GM21526 (cell line): ENCODE data around the gene C19orf47.
A peak's percentile ranks its signal among the peaks of the same experiment; 100 is the strongest.

Experiments
- ATAC-seq: cut with Tn5 transposase; IDR thresholded peaks from one replicate; pipeline ENCODE4 v1.9.1; 2021; ENCODE audit warnings: moderate library complexity; ENCODE audit not compliant: unreplicated experiment, low FRiP score

Gene C19orf47

GRCh38 chr19:40321076-40321475, 27.1 kb downstream of the C19orf47 start:
- no peak for ATAC-seq

- ATAC-seq = no peak
Measured at GRCh38 chr19:40320558-40320935, 27.6 kb downstream of the C19orf47 start.

- ATAC-seq = no peak
Measured at GRCh38 chr19:40317338-40317737, 30.9 kb downstream of the C19orf47 start.

GRCh38 chr19:40315812-40316470, 32.3 kb downstream of the C19orf47 start:
- no peak for ATAC-seq

- no peak for ATAC-seq
Measured at GRCh38 chr19:40314656-40315055, 33.5 kb downstream of the C19orf47 start.

- no peak for ATAC-seq
Measured at GRCh38 chr19:40313229-40313983, 34.8 kb downstream of the C19orf47 start.

- ATAC-seq = no peak
Measured at GRCh38 chr19:40312533-40312932, 35.7 kb downstream of the C19orf47 start.

GRCh38 chr19:40309666-40310065, 38.5 kb downstream of the C19orf47 start:
- ATAC-seq = no peak

- ATAC-seq = no peak
Measured at GRCh38 chr19:40305403-40305802, 42.8 kb downstream of the C19orf47 start.

- no peak for ATAC-seq
Measured at GRCh38 chr19:40304306-40304705, 43.9 kb downstream of the C19orf47 start.

GRCh38 chr19:40303765-40304164, 44.4 kb downstream of the C19orf47 start:
- no peak for ATAC-seq

- ATAC-seq = no peak
Measured at GRCh38 chr19:40302224-40303011, 45.8 kb downstream of the C19orf47 start.

- ATAC-seq = no peak
Measured at GRCh38 chr19:40300668-40301067, 47.5 kb downstream of the C19orf47 start.

GRCh38 chr19:40298026-40298425, 50.2 kb downstream of the C19orf47 start:
- ATAC-seq = no peak

GRCh38 chr19:40294560-40294959, 53.6 kb downstream of the C19orf47 start:
- ATAC-seq = no peak

- no peak for ATAC-seq
Measured at GRCh38 chr19:40286971-40287421, 61.2 kb downstream of the C19orf47 start.

GRCh38 chr19:40286235-40286970, 61.8 kb downstream of the C19orf47 start:
- no peak for ATAC-seq

GRCh38 chr19:40285353-40286234, 62.6 kb downstream of the C19orf47 start:
- peak; percentile 73 for ATAC-seq

- ATAC-seq = peak; percentile 33
Measured at GRCh38 chr19:40284501-40285352, 63.5 kb downstream of the C19orf47 start, which contains the start of gene AKT2. Gene AKT2 (minus strand): TSS chr19:40285345. CDS start chr19:40265267, 20,078 bp downstream.
